ENCODE results near the gene PLEKHM1.
"Not testable (repeated sequence)": the region's sequence is repeated elsewhere in the genome, so short reads cannot be mapped to it uniquely, and the experiment has no call there.

PLEKHM1 gene

GRCh38 chr17:45441526-45442310 is 48.8 kb downstream of the PLEKHM1 start:
- DNase-seq (ENCODE audit: low spot score) = no peak

GRCh38 chr17:45440839-45441515 is 49.5 kb downstream of the PLEKHM1 start:
- DNase-seq (ENCODE audit: low spot score) = not testable (repeated sequence)

DNA sequence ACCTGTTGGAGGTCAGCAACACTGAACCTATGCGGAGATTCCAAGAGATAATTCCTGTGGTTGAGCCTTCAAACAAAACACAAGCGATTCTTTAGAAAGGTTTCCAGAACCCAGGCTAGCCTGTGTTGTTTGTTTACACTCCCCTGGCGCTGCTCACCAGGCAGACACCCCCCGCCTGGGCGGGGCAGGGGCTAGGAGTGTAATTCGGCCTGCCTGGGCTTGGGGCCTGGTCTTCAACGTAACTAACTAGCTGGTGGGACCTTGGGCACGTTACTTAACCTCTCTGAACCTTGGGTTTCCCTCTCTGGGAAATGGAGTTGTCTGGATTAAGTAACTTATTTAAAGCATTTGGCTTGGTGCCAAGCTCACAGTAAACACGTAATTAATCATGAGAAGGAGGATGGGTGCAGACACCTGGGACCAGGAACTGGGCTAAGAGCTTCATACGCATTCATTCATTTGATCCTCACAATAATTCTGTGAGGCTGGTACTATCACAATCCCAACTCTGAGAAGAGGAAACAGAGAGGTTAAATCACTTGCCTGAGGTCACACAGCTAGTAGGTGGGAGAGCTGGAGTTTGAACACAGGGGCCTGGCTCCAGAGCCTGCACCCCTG is 50.3 kb downstream of the PLEKHM1 start:
- DNase-seq (ENCODE audit: low spot score) = no peak

- no peak for DNase-seq (ENCODE audit: low spot score)
Measured at GRCh38 chr17:45438931-45439610, 51.5 kb downstream of the PLEKHM1 start.

- DNase-seq (ENCODE audit: low spot score) = no peak
Measured at GRCh38 chr17:45437465-45438283, 52.8 kb downstream of the PLEKHM1 start.

- no peak for DNase-seq (ENCODE audit: low spot score)
Measured at GRCh38 chr17:45436625-45437464, 53.7 kb downstream of the PLEKHM1 start.

- no peak for DNase-seq (ENCODE audit: low spot score)
Measured at GRCh38 chr17:45436161-45436560, 54.4 kb downstream of the PLEKHM1 start.

DNA sequence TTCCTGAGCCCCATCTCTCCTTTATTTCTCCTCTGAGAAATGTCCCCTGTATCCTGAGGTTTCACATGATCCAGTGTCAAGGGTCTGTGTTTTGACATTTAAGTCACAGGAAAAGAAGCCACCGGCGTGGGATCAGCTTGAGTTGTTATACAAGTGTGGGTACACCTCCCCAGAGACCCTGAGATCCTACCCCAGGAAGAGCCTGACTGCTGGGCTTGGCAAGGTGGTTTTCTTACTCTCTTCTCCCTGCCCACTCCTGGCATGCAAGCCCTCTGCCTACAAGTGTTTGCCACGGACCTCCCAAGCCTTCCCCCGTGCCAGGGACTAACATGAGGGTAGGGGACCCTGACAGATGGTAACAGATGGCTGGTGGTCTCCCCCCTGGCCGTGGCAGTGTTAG is 55.0 kb downstream of the PLEKHM1 start:
- DNase-seq (ENCODE audit: low spot score) = no peak

DNA sequence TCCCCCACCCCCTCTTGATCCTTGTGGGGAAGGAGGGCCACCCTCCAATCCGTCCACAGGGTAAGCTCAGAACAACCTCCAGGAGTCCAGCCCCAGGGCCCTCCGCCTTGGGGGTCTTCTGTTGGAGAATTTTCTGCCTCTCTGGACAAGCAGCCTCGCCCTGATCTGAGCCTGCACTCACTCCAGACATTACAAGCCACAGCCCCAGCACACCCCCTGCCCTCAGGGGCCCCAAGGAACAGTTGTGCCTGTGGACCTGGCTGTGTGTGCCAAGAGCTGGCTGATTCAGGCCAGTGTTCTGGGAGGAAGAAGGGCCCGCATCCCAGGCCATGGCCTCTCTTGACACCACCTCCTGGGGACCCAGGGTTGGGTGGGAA is 57.4 kb downstream of the PLEKHM1 start:
- DNase-seq (ENCODE audit: low spot score) = no peak

GRCh38 chr17:45432405-45433158 is 57.9 kb downstream of the PLEKHM1 start, which contains the start of gene ARHGAP27:
TSS of gene ARHGAP27 (minus strand) at chr17:45432870. CDS start at chr17:45430279, 2,591 bp downstream.
- no peak for DNase-seq (ENCODE audit: low spot score)

DNA sequence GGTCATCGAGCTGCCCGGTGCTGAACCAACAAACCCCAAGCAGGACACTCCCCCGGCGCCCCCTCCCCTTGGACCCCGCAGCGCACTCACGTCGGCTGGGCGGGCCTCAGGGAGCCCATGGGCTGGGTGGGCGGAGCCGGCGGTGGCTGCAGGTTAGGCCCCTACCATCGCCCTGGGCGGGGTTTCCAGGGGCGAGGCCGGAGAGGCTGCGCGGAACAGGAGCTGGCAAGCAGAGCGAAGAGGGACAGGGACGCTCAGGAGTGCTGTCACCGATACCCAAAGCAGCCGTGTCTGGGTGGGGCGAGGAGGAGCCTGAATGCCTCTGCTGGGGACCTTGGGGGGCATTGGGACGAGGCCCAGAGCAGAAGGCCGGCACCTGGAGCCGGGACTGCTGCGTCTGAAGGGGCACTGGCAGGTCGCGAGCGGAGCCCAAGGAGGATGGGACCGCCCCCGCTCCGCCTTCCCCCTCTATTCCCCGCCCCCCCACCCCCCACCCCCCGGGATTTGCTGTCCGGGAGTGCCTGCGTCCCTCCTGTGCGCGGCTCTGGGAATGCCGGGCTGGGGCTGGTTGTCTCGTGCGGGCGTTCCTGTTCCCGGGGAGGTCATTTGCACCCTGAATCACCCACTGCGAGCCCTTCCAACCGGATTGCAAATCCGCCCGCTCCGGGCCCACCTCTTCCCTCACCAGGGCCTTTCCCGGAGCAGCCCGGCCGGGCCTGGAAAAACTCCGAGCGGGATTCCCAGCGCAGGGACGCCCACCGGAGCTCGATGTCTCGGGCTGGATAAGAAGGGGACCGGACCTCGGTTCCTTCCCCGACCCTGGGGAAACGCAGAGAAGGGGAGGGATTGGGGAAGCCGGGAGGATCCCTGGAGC is 58.8 kb downstream of the PLEKHM1 start:
- DNase-seq (ENCODE audit: low spot score) = peak; percentile 64

- DNase-seq (ENCODE audit: low spot score) = no peak
Measured at GRCh38 chr17:45430738-45431530, 59.6 kb downstream of the PLEKHM1 start.

- no peak for DNase-seq (ENCODE audit: low spot score)
Measured at GRCh38 chr17:45430006-45430737, 60.3 kb downstream of the PLEKHM1 start.

DNA sequence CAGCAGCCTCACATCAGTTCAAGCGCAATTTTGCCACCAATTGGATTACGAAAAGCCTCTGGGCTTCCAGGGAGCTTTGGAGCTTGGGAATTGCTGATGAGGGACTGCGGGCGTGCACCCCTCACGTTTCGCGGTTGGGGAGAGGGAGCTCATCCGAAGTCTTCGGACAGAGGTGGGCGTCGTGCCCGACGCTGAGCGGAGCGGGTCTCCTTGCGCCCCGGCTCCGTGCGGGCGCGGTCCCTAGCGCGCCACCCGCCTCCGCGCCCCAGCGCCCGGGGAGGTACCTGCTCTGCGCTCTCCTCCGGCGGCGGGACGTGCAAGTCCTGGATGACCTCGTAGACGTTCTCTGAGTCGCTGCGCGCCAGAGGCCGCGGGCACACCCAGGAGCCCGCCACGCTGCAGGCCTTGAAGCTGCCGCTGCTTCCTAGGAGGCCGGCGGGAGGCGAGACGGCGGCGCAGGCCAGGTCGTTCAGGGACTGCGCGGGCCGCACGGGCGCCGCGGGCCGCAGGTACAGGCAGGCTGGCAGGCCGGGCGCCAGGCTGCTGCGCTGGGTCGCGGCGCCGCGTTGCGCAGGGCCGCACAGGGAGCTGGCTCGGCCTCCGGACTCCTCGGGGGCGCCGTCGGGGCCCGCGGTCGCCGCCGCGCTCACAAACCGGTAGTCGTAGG is 61.0 kb downstream of the PLEKHM1 start:
- no peak for DNase-seq (ENCODE audit: low spot score)

- DNase-seq (ENCODE audit: low spot score) = no peak
Measured at GRCh38 chr17:45428931-45429338, 61.6 kb downstream of the PLEKHM1 start.

DNA sequence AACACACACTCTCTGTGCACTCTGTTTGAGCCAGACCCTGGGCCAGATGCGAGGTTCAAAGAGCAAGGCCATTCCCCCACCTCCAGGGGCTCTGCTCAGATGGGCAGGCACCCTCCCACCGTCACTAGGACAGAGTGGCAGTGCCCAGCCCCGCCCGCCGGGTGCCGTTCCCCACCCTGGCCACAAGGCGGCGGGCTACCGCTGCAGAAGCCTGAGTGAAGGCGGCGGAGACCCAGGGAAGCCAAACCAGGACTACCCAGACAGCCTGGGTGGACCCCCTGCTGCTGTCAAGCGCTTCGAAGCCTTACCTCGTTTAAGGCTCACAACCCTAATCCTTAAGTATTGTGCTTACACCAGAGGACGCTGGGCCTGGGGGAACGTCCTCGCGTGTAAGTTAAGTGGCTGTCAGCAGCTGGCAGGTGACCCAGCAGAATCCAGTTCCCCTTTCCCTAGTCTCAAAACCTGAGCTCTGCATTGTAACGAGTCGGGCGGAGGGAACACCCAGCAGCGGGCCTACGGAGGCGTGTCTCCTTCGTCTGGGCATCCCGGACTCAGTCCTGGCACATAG is 62.4 kb downstream of the PLEKHM1 start:
- peak; percentile 69 for DNase-seq (ENCODE audit: low spot score)
